GM18951 (cell line): ENCODE data around the gene SNAI1.
"Not testable (repeated sequence)": the region's sequence is repeated elsewhere in the genome, so short reads cannot be mapped to it uniquely, and the experiment has no call there.

Experiments used
- POLR2A ChIP-seq: IDR thresholded peaks from 4 replicates; pipeline ENCODE4 v1.6.1; 2011; ENCODE audit warnings: mild to moderate bottlenecking; ENCODE audit not compliant: insufficient read length, insufficient read depth; ENCODE audit errors: extremely low read depth
- in situ Hi-C: fragments of 300-500 bp; cut with MboI; formaldehyde crosslinking; loops from one replicate; pipeline ENCODE4 v1.12.0; 2022; ENCODE audit warnings: low sequenced_read_pairs, mixed read lengths, inconsistent platforms; ENCODE audit not compliant: unreplicated experiment

SNAI1 gene

GRCh38 chr20:49985157-49985556 is 2.4 kb downstream of the SNAI1 start:
- in situ Hi-C loops: loop anchor here (25.0 kb wide), 1 partner anchor 477 kb away; no protein-coding TSS in a partner anchor
- TF ChIP-seq POLR2A: no peak

- in situ Hi-C loops: loop anchor here (25.0 kb wide), 1 partner anchor 477 kb away; no protein-coding TSS in a partner anchor
Observed at GRCh38 chr20:49985617-49986016, 2.8 kb downstream of the SNAI1 start.

GRCh38 chr20:49986049-49986448 is 3.3 kb downstream of the SNAI1 start:
- no peak for TF ChIP-seq POLR2A
- in situ Hi-C loops: loop anchor here (25.0 kb wide), 1 partner anchor 476 kb away; no protein-coding TSS in a partner anchor

More at GRCh38 chr20:49985617-49986016, 2.8 kb downstream of the SNAI1 start:
- no peak for TF ChIP-seq POLR2A

- no peak for TF ChIP-seq POLR2A
- in situ Hi-C loops: loop anchor here (25.0 kb wide), 1 partner anchor 475 kb away; no protein-coding TSS in a partner anchor
Observed at GRCh38 chr20:49987015-49987867, 4.5 kb downstream of the SNAI1 start.

- TF ChIP-seq POLR2A: no peak
- in situ Hi-C loops: loop anchor here (25.0 kb wide), 1 partner anchor 474 kb away; no protein-coding TSS in a partner anchor
Observed at GRCh38 chr20:49987868-49988690, 5.3 kb downstream of the SNAI1 start.

GRCh38 chr20:49989234-49990065 is 6.7 kb downstream of the SNAI1 start:
- in situ Hi-C loops: loop anchor here (25.0 kb wide), 1 partner anchor 473 kb away; no protein-coding TSS in a partner anchor
- no peak for TF ChIP-seq POLR2A

- TF ChIP-seq POLR2A: no peak
- in situ Hi-C loops: loop anchor here (25.0 kb wide), 1 partner anchor 472 kb away; no protein-coding TSS in a partner anchor
Observed at GRCh38 chr20:49990271-49990720, 7.5 kb downstream of the SNAI1 start.

GRCh38 chr20:49993301-49993751 is 10.5 kb downstream of the SNAI1 start:
- TF ChIP-seq POLR2A: no peak
- in situ Hi-C loops: loop anchor here (25.0 kb wide), 1 partner anchor 469 kb away; no protein-coding TSS in a partner anchor

- TF ChIP-seq POLR2A: no peak
- in situ Hi-C loops: loop anchor here (25.0 kb wide), 1 partner anchor 467 kb away; no protein-coding TSS in a partner anchor
Observed at GRCh38 chr20:49995586-49995985, 12.8 kb downstream of the SNAI1 start.

- in situ Hi-C loops: loop anchor here (25.0 kb wide), 1 partner anchor 464 kb away; no protein-coding TSS in a partner anchor
Observed at GRCh38 chr20:49998478-49999188, 15.9 kb downstream of the SNAI1 start.

- TF ChIP-seq POLR2A: no peak
- in situ Hi-C loops: loop anchor here (25.0 kb wide), 1 partner anchor 463 kb away; no protein-coding TSS in a partner anchor
Observed at GRCh38 chr20:49999329-49999728, 16.5 kb downstream of the SNAI1 start.

- in situ Hi-C loops: not testable (repeated sequence)
Observed at GRCh38 chr20:50000548-50001222, 17.9 kb downstream of the SNAI1 start.
